Mesothelial cell of epicardium (in vitro differentiated cells): ENCODE results near the gene FIG4. TPM values are rescaled to one million over a fixed set of nuclear protein-coding genes. Genes with fewer than 3 reads are reported as not detected.
"Not testable (repeated sequence)": the region's sequence is repeated elsewhere in the genome, so short reads cannot be mapped to it uniquely, and the experiment has no call there.

ENCODE experiments used
- DNase-seq, 2 experiments: peaks; one replicate each; pipeline ENCODE4 v3.0.0; 2021; ENCODE audit warnings: low spot score in 2 of 2; ENCODE audit not compliant: unreplicated experiment in 2 of 2
- H3K27ac Mint-ChIP-seq: 2 replicates; pipeline ENCODE4 v1.8.0; 2021; ENCODE audit warnings: mixed read lengths
- H3K27me3 Mint-ChIP-seq: 2 replicates; pipeline ENCODE4 v1.8.0; 2021; ENCODE audit warnings: low read depth, mixed read lengths
- H3K36me3 Mint-ChIP-seq: 2 replicates; pipeline ENCODE4 v1.8.0; 2021; ENCODE audit warnings: mixed read lengths
- H3K4me1 Mint-ChIP-seq: 2 replicates; pipeline ENCODE4 v1.8.0; 2021; ENCODE audit warnings: mixed read lengths
- H3K4me3 Mint-ChIP-seq: 2 replicates; pipeline ENCODE4 v1.8.0; 2021; ENCODE audit warnings: mild to moderate bottlenecking, moderate library complexity, mixed read lengths
- H3K9me3 Mint-ChIP-seq: 2 replicates; pipeline ENCODE4 v1.8.0; 2021; ENCODE audit warnings: mixed read lengths
- CTCF ChIP-seq: fragments of 200-600 bp; sonication (generic); IDR thresholded peaks from one replicate; pipeline ENCODE4 v1.5.0; 2021; ENCODE audit warnings: antibody characterized with exemption; ENCODE audit not compliant: unreplicated experiment
- total RNA-seq: library from RNA; stranded (reverse); gene quantifications from 3 replicates; pipeline ENCODE4 v1.2.1, GENCODE V29; 2021

FIG4 gene
- total RNA-seq, 1 donor from 2014 or later: 28.3 TPM

DNA sequence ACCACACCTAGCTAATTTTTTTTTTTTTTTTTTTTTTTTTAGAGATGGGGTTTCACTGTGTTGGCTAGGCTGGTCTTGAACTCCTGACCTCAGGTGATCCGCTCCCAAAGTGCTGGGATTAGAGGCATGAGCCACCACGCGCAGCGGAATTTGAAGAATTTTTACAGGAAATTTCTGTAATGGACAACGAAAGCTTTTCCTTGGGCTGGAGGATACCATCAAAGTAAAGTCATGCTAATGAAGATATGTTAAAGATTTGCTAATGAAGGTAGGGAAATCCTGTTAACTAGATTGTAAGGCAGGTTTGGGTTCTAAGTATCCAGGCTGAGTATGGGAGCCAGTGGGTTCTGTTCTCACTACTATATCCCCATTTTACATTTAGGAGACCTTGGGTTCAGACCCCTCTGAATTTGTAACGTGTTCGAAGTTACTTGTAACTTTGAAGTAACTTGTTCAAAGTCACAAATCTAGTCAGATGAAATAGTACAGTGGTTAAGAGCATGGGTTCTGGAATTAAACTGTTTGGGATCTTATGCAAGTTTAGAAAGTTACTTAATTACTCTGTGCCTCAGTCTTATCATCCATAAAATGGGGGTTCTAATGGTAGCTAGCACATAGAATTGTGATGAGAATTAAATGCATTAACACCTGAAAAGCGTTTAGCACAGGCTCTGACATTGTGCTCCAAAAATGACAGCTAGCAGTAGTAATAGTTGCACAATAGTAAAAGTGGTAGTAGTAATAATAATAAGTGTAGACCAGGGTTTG lies 163.6 kb downstream of the FIG4 start:
- Mint-ChIP-seq H3K27me3 (no peaks in the 10 kb centered on the region), H3K27ac (no peak overlapping the region)

GRCh38 chr6:109855476-109856040 lies 164.5 kb downstream of the FIG4 start:
- H3K27ac Mint-ChIP-seq, H3K9me3 Mint-ChIP-seq, H3K27me3 Mint-ChIP-seq, H3K4me1 Mint-ChIP-seq, H3K36me3 Mint-ChIP-seq, DNase-seq, H3K4me3 Mint-ChIP-seq: not testable (repeated sequence)

More for the DNA sequence above, 163.6 kb downstream of the FIG4 start:
- no peak for TF ChIP-seq CTCF
- DNase-seq: no peak
- H3K4me3 Mint-ChIP-seq: no peak overlapping the region
- H3K9me3 Mint-ChIP-seq: peaks cover 4% of the 10 kb centered on the region
- H3K36me3 Mint-ChIP-seq: no peaks in the 10 kb centered on the region
- peaks cover 7% of the 10 kb centered on the region for H3K4me1 Mint-ChIP-seq

DNA sequence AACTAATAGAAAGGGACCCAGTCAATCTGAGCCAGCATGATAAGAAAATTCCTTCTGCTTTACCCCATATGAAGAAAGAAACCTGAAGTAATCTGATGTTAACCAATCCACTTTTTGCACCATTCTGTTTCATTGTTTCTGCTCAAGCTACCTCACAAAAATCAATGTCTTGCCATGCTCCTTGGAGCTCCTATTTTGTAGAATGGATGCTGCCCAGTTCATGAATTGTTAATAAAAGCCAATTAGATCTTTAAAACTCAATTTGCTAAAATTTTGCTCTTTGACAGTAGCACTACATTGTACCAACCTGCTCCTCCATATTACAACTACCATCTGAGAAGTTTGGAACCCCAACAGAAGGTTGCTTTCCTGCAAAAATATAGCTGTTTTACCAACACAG lies 170.8 kb downstream of the FIG4 start:
- Mint-ChIP-seq H3K27me3 (no peaks in the 10 kb centered on the region), H3K9me3 (peaks cover 13% of the 10 kb centered on the region), H3K4me1 (peaks cover 2% of the 10 kb centered on the region), H3K4me3 (no peak overlapping the region), H3K27ac (no peak overlapping the region), H3K36me3 (peaks cover 1% of the 10 kb centered on the region)
- DNase-seq: no peak
- no peak for TF ChIP-seq CTCF

DNA sequence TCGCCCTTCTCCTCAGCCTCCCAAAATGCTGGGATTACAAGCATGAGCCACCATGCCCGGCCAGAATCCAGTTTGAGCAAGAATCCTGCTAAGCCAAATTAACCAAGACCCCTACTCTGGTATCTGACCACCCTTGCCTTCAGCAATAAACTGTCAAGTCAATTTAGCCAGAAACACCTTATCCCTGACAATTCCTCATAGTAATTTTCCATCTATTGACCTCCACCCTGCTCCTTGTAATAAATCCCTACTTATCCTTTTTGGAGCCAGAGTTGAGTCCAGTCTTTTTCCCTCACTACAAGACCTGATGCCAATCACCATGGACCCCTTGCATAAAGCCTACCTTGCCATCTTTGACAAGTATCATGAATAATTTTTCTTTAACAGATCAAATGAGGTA lies 173.0 kb downstream of the FIG4 start:
- Mint-ChIP-seq H3K27ac (no peak overlapping the region), H3K9me3 (peaks cover 13% of the 10 kb centered on the region), H3K27me3 (no peaks in the 10 kb centered on the region), H3K4me1 (peaks cover 14% of the 10 kb centered on the region), H3K4me3 (no peak overlapping the region), H3K36me3 (peaks cover 1% of the 10 kb centered on the region)
- no peak for DNase-seq
- no peak for TF ChIP-seq CTCF

- H3K36me3 Mint-ChIP-seq: no peaks in the 10 kb centered on the region
- no peak for TF ChIP-seq CTCF
- H3K9me3 Mint-ChIP-seq: peaks cover 10% of the 10 kb centered on the region
- H3K4me3 Mint-ChIP-seq: no peak overlapping the region
- H3K27ac Mint-ChIP-seq: no peak overlapping the region
- DNase-seq: no peak
- no peaks in the 10 kb centered on the region for H3K27me3 Mint-ChIP-seq
- H3K4me1 Mint-ChIP-seq: peaks cover 33% of the 10 kb centered on the region
Observed at GRCh38 chr6:109865968-109866367, 174.9 kb downstream of the FIG4 start.
